COLO668 (cell line): ENCODE measurements around the gene DIMT1.
A peak's percentile ranks its signal among the peaks of the same experiment; 100 is the strongest.

ENCODE experiments used
- DNase-seq: peaks from one replicate; lab custom pipeline; 2025; ENCODE audit not compliant: unreplicated experiment; lab: John Stamatoyannopoulos, UW

DIMT1 gene

DNA sequence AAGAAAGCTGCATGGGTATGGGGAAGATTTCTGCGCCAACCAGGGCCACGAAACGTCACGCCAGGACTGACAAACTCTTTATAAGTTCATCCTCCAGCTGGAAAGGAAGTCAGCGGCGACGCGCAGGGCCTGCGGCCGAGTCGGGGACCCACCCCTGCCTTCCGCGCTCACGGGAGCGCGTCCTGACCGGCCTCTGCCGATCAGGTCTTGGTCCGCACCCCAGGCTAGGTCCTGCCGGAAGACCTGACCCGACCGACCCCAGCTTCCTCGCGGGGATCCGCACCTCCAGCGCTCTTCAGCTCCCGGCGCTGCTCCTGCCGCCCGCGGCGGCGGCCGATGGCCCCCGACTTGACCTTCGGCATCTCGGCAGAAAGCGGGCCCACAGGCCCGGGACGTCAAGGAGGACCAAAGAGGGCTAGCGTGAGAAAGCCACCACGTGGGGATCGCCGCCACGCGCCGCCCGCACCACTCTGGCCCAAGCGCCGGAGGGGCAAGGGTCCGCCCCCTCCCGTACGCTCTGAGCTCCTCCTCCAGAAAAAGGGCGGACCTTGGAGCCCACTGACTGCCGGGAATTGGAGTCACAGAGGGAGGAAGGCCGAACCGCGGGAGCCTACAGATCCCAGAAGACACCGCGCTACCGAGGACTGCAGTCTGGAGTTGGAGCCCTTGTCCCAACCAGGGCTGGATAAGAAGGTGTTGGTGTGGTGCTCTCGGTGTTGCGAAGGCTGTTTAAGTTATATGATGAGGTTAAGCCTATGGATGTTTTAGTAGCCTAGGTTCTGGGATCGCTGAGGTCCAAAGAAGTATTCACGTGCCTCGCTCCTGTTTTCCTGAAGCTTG, at the start of gene DIMT1:
Gene DIMT1 (minus strand): TSS at position 495 of the 840 bp plus-strand sequence. CDS start 133 bp downstream, at position 362.
- DNase-seq, result peak; percentile 89

DNA sequence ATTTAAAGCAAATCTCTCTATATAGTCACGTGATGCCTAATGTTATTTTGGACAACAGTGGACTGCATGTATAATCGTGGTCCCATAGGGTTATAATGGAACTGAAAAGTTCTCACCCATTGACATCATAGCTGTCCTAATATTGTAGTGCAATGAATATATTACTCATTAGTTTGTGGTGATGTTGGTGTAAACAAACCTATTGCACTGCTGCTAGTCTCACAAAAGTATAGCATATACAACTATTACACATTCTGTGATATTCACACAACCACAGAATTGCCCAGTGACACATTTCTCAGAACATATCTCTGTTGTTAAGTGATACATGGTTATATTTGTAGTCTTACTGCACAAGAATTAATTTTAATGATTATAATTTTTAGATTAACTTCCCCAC, 46.6 kb upstream of the DIMT1 start:
- no peak for DNase-seq

- no peak for DNase-seq
Measured at GRCh38 chr5:62448528-62448927, 44.8 kb upstream of the DIMT1 start.

- no peak for DNase-seq
Measured at GRCh38 chr5:62432621-62433064, 28.9 kb upstream of the DIMT1 start.

DNA sequence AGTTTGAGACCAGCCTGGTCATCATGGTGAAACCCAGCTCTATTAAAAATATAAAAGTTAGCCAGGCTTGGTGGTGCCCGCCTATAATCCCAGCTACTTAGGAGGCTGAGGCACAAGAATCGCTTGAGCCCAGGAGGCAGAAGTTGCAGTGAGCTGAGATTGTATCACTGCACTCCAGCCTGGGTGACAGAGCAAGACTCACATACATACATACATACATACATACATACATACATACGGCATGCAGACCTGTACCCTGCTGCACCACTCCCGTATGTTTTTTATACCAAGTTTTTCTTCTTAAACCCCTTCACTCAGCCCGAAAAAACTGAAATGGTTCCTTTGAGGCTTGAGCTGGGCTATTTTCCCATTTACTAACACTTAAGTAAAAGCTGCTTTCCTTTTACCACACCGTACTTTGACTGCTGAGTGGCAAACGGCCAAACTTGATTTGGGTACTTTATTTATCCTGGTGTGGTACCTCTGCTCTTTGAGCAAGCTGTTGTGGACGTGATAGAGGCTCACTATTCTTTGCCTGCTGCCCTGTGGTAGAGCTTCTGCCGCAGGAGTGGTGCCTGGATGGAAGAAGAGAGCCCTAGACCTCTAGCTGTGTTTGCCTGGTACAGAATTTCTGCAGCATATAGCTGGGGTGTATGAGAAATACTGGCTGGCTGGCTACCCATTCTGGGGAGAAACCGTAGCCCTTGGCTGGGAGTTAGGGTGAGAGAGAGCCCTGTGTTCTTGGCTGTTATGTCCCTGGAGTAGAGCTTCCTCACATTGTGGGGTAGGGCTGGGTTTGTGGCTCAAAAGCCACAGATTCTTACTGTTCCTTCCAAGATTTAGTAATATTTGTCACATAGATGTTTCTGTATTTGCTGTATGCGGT, 28.3 kb upstream of the DIMT1 start:
- DNase-seq, result no peak

- DNase-seq, result no peak
Measured at GRCh38 chr5:62424763-62425162, 21.1 kb upstream of the DIMT1 start.

GRCh38 chr5:62421414-62421813, 17.7 kb upstream of the DIMT1 start:
- no peak for DNase-seq

DNA sequence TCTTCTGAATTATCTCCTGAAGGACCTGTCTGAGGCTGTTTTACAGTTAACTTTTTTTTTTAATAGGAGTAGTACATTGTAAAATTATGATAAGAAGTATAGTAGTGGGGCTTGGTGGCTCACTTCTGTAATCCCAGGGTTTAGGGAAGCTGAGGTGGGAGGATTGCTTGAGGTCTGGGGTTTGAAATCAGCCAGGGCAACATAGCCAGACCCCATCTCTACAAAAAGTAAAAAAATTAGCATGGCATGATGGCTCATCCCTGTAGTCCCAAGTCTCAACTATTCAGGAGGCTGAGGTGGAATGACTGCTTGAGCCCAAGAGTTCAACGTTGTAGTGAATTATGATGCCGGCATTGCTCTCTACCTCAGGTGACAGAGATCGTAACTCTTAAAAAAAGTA, 15.9 kb upstream of the DIMT1 start:
- no peak for DNase-seq

DNA sequence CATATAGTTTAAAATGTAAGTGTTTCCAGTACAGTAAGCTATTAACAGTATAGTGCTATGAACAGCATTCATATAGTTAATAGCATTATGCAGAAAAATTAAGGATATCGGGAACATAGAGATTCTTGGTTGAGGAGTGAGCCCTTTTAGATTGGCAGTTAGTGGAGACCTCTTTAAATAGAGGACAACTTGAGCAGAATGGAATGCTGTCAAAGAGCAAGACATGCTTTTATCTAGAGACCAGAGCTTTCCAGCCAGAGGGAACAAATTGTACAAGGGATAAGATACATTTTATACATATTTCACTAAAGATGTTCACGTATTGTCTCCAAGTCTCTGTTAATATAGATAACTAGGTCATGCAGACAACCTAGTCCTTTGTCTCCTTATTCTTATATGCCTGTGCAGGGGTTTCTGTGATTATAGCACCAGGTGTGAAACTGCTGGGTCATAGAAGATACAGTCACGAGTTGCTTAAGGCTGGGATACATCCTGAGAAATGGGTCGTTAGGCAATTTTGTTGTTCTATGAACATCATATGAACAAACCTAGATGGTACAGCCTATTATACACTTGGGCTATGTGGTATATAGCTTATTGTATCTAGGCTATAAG, 14.9 kb upstream of the DIMT1 start:
- no peak for DNase-seq

- DNase-seq, result no peak
Measured at GRCh38 chr5:62413711-62414110, 10.0 kb upstream of the DIMT1 start.

GRCh38 chr5:62412549-62413329, 9.0 kb upstream of the DIMT1 start, which contains the start of gene IPO11:
IPO11 (plus strand) TSS chr5:62412763; CDS start chr5:62437280, 24,517 bp downstream.
- DNase-seq, result peak; percentile 94

DNA sequence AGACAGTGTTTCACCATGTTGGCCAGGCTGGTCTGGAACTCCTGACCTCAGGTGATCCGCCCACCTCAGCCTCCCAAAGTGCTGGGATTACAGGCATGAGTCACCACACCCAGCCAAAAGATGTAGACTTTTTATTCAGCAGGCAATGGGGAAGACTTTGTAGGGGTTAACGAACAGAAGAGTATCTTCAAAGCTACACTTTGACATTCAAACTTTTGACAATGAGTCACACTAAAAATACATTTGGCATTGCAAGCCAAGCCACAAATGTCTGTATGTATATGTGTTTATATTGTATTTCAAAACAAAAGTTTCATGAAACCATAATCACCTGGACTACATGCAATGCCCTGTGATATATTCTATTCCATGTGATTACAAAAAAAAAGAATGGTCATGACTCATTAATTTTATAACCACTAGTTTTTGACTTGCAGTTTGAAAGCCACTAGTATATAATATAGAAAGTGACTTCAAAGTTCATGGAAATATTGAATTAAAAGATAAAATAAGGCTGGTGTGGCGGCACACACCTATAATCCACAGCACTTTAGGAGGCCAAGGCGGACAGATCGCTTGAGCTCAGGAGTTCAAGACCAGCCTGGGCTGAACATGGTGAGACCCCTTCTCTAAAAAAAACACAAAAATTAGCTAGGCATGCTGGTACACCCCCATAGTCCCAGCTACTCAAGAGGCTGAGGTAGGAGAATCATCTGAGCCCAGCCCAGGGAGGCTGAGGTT, 8.3 kb downstream of the DIMT1 start:
- no peak for DNase-seq

DNA sequence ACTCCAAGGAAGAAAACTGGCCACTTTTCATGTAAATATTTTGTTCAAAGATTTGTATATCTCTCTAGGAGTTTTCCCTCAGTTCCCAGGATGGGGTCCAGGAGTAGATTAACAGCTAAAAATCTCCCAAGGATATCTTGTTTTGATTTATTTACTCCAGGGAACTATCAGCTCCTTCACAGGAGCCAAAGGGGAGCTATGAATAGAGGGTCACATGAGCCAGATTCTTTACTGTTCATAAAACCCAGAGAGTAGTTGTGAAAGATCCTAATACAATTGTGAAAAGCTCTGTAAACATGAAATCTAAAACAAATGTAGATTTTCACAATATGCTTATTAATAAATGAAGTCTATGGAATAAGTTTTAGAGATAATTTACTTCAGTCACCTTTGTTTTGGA, 16.9 kb downstream of the DIMT1 start:
- DNase-seq, result no peak

DNA sequence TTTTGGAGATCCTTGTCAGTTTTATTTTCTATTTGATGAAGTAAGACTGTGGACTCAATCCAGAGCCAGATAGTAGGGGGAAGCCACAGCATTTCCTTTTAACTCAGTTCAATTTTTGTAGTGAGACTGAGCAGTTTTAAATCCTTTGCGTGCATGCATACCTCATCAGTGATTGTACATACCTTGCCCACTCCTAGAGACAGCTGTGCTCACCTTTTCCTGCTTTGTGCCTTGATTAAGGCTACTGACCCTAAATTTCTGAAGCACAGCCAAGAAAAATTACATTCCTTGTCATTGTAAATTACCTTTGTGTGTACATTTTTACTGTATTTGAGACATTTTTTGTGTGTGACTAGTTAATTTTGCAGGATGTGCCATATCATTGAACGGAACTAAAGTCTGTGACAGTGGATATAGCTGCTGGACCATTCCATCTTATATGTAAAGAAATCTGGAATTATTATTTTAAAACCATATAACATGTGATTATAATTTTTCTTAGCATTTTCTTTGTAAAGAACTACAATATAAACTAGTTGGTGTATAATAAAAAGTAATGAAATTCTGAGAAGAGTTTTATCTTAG, 17.8 kb downstream of the DIMT1 start:
- no peak for DNase-seq

DNA sequence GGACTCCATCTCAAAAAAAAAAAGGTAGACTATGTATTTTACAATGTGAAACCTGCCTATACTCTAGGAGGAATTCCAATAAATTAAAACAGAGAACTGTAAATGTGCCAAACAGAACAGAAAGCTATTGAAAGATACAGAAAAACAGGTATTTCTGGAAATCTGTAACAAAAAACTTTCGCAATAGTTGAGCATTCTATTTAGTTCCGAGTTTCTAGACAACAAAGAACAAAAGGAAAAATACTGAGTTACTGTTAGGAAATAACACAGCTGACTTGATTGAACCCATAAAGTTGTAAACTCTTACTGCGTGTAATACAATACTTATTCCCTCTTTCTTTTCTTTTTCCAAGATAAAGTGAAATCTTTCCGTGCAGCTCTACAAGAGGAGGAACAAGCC, 18.6 kb downstream of the DIMT1 start:
- no peak for DNase-seq

- no peak for DNase-seq
Measured at GRCh38 chr5:62376064-62376463, 27.6 kb downstream of the DIMT1 start.

DNA sequence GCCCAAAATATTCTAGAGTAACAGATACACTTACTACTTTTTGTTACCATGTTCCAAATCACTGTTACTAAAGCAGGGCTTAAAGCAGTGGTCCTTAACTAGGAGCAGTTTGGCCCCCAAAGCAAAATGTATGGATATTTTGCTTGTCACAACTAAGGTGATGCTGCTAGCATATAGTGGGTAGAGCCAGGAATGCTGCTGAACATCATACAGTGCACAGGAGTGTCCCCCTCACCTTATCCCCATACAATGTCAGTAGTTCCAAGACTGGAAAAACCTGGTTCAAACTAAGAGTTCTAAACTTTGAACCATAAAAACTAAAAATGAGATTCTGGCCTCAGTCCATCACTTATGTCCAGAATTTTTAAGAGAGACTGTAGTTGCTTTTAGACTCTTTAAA, 28.1 kb downstream of the DIMT1 start:
- no peak for DNase-seq

DNA sequence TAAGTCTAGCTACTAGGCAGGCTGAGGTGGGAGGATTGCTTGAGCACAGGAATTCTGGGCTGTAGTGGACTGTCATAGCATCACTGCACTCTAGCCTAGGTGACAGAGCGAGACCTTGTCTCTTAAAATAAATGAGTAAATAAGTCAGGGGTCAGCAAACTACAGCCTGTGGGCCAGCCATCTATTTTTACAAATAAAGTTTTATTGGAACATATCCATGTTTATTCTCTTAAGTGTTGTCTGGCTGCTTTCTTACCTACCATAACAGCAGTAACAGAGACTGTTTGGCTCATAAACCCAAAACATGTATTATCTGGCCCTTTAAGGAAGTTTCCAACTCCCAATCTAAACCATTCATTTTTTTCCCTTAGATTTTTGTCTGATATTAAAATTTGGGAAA, 29.6 kb downstream of the DIMT1 start:
- no peak for DNase-seq

DNA sequence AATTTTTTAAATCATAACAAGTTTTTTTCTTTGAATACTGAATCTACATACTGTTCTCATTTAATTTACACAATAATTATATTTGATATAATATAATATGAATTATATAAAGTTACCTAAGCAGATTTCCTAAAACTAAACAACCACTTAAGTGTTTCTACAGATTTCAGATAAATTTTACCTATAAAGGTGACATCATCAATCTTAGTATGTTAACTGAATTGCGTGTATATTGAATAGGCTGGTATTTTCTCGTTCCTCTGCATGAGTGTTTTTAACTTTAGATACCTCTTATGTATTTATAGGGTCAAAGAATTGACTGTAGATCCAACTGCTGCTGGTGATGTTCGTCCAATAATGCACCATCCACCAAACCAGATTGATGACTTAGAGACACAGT, 30.3 kb downstream of the DIMT1 start:
- no peak for DNase-seq

DNA sequence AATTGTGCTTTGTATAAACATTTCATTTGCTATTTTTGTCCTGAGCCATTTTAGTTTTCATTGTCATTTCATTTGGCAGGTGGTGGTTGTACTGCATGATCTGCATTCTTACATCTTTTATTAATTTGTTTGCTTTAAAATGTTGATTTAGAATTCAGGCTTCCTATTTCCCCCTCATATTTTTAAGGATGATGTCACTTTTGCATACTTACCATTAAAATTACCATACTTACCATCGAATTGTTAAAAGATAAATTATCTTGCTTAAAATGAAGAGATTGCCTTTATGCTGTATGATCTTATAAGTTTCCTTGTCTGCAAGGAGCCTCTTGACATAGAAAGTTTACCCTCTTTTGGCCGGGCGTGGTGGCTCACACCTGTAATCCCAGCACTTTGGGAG, 31.1 kb downstream of the DIMT1 start:
- DNase-seq, result no peak
